DND-41 (cell line): ENCODE measurements around the gene PRKCZ.

Experiments
- ATAC-seq: fragments of 200-7000 bp; cut with Tn5 transposase; 3 replicates; pipeline ENCODE4 v1.9.1; 2021; ENCODE audit warnings: low read depth; ENCODE audit not compliant: insufficient read depth
- DNase-seq: peaks from one replicate; pipeline ENCODE4 v3.0.0-alpha.2; 2020
- H2AFZ ChIP-seq: 2 replicates; pipeline ENCODE4 v1.6.0; 2012; ENCODE audit warnings: low read depth, low read length
- H3K27ac ChIP-seq: 2 replicates; pipeline ENCODE4 v1.5.1; 2012; ENCODE audit warnings: low read length, inconsistent platforms
- H3K27me3 ChIP-seq: fragments of 200-600 bp; sonication (generic); 2 replicates; pipeline ENCODE4 v1.6.0; 2012; ENCODE audit warnings: low read length, mild to moderate bottlenecking, inconsistent platforms; ENCODE audit not compliant: insufficient read depth, poor library complexity
- H3K36me3 ChIP-seq: 2 replicates; pipeline ENCODE4 v1.5.1; 2012; ENCODE audit warnings: low read length, inconsistent platforms; ENCODE audit not compliant: insufficient read depth
- H3K4me1 ChIP-seq: 2 replicates; pipeline ENCODE4 v1.5.1; 2012; ENCODE audit warnings: mild to moderate bottlenecking, low read length; ENCODE audit not compliant: insufficient read depth
- H3K4me2 ChIP-seq: 2 replicates; pipeline ENCODE4 v1.6.0; 2012; ENCODE audit warnings: mild to moderate bottlenecking, moderate library complexity, low read length, inconsistent platforms; ENCODE audit not compliant: insufficient read depth
- H3K4me3 ChIP-seq, 2 experiments: fragments of 200-600 bp in 1 of 2; shearing (Covaris generic) in 1 of 2; 2 replicates each; pipeline ENCODE4 v1.5.1; 2012 to 2016; ENCODE audit warnings: inconsistent platforms in 2 of 2, low read length in 2 of 2, mild to moderate bottlenecking in 2 of 2, low read depth in 1 of 2, moderate library complexity in 1 of 2
- H3K79me2 ChIP-seq: 2 replicates; pipeline ENCODE4 v1.6.0; 2012; ENCODE audit warnings: low read length, inconsistent platforms; ENCODE audit not compliant: insufficient read depth
- H3K9ac ChIP-seq: 2 replicates; pipeline ENCODE4 v1.6.0; 2012; ENCODE audit warnings: low read depth, mild to moderate bottlenecking, inconsistent platforms, low read length, moderate library complexity
- H3K9me3 ChIP-seq: 2 replicates; pipeline ENCODE4 v1.5.1; 2012; ENCODE audit warnings: low read length, moderate library complexity, mild to moderate bottlenecking, inconsistent platforms; ENCODE audit not compliant: insufficient read depth, severe bottlenecking
- H4K20me1 ChIP-seq: 2 replicates; pipeline ENCODE4 v1.6.0; 2012; ENCODE audit warnings: low read length; ENCODE audit not compliant: insufficient read depth
- EZH2 ChIP-seq: IDR thresholded peaks from 3 replicates; pipeline ENCODE4 v1.6.1; 2012; ENCODE audit warnings: borderline replicate concordance, low read depth, mild to moderate bottlenecking, moderate library complexity, low read length, inconsistent platforms; ENCODE audit not compliant: severe bottlenecking
- TF ChIP-seq, protein P1 (sequence below): IDR thresholded peaks from 2 replicates; pipeline ENCODE4 v1.5.1; 2012; ENCODE audit warnings: borderline replicate concordance, low read length, moderate library complexity, mild to moderate bottlenecking; ENCODE audit not compliant: poor library complexity, severe bottlenecking; ENCODE audit errors: extremely low read depth

PRKCZ gene

DNA sequence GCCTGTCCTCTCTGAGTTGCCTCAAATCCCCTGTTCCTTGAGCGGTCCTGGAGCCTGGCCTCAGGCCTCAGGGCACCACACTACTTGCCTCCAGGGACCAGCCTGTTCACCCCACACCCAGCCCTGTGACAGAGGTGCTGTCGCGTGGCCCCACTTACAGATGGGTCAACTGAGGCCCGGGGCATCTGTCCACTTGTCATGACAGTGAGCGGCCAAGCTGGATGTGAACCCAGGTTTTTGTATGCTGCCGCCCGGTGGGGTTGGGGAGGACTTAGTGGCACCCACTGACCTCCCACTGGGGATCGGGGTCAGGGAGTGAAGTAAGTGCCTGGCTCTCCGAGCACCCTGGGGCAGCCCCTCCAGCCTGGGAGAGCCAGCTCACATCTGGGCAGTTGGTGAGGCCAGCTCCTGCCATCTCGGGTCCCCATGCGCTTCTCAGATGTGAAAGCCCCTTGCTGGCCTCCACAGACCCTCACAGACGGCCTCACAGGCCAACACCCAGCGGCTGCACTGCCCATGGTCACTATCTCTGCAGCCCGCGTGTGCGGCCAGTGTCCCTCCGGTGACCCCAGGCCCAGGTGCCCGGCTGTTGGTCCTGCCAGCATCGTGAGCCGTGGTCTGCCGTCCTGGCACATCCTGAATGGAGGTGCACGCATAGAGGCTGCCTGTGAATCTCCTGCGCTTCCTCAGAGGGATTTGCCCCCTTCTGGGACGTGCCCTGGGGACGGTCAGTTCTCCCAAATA is 153.6 kb downstream of the PRKCZ start:
- peak overlapping the region; percentile 38; the same call in 1 of the 2 replicates for H3K9ac ChIP-seq
- TF ChIP-seq EZH2: no peak
- TF ChIP-seq, protein P1, sequence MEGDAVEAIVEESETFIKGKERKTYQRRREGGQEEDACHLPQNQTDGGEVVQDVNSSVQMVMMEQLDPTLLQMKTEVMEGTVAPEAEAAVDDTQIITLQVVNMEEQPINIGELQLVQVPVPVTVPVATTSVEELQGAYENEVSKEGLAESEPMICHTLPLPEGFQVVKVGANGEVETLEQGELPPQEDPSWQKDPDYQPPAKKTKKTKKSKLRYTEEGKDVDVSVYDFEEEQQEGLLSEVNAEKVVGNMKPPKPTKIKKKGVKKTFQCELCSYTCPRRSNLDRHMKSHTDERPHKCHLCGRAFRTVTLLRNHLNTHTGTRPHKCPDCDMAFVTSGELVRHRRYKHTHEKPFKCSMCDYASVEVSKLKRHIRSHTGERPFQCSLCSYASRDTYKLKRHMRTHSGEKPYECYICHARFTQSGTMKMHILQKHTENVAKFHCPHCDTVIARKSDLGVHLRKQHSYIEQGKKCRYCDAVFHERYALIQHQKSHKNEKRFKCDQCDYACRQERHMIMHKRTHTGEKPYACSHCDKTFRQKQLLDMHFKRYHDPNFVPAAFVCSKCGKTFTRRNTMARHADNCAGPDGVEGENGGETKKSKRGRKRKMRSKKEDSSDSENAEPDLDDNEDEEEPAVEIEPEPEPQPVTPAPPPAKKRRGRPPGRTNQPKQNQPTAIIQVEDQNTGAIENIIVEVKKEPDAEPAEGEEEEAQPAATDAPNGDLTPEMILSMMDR: no peak
- peak overlapping the region in 1 of 2 experiments; percentile 52; a peak in 2 of 4 replicates for H3K4me3 ChIP-seq
- no peak overlapping the region for H3K27ac ChIP-seq
- H3K4me2 ChIP-seq: peak overlapping the region; percentile 67
- H3K4me1 ChIP-seq: peaks cover 15% of the 10 kb centered on the region
- no peak; the same call in 2 of the 3 replicates for ATAC-seq
- no peaks in the 10 kb centered on the region for H3K9me3 ChIP-seq
- no peak overlapping the region for H2AFZ ChIP-seq
- H3K36me3 ChIP-seq: no peaks in the 10 kb centered on the region
- H3K79me2 ChIP-seq: no peaks in the 10 kb centered on the region
- DNase-seq: no peak
- no peaks in the 10 kb centered on the region for H3K27me3 ChIP-seq
- H4K20me1 ChIP-seq: no peaks in the 10 kb centered on the region; the same call in 1 of the 2 replicates

DNA sequence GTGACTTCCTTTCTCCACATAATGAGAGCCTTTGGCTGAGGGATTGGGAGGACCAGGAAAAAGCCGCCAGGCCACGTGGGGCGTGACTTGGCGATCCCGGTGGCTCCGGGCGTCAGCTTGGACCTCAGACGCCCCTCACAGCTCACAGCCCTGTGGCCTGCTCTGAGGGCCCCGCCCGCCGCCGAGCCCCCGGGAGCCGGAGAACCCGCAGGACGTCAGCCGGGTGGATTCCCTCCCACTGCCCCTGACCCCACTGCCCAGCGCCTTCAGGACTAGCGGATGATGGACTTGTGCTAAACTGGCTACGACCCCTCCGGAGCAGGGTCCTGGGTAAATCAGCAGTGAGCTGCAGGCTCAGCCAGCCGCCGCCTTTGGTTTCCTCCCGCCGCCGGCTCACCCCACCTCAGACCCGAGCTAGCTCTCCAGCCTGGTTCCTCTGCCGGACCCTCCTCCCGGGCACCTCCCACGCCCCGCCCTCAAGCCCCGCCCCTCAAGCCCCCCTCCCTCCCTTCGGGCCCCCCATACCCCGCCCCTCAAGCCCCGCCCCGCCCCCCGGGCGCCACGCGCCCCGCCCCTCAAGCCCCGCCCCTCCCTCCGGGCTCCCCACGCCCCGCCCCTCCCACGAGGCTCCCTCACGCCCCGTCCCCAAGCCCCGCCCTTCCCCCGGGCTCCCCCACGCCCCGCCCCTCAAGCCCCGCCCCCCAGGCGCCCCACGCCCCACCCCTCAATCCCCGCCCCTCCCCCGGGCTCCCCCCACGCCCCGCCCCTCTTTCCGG is 154.4 kb downstream of the PRKCZ start:
- Histone ChIP-seq H3K4me1 (peaks cover 15% of the 10 kb centered on the region), H3K27me3 (no peaks in the 10 kb centered on the region), H3K36me3 (no peaks in the 10 kb centered on the region), H2AFZ (no peak overlapping the region), H3K4me2 (peak overlapping the region; percentile 67), H3K27ac (no peak overlapping the region), H3K79me2 (no peaks in the 10 kb centered on the region), H3K4me3 (peak overlapping the region in 1 of 2 experiments; percentile 52; a peak in 2 of 4 replicates), H3K9ac (peak overlapping the region; percentile 38; the same call in 1 of the 2 replicates), H3K9me3 (no peaks in the 10 kb centered on the region), H4K20me1 (no peaks in the 10 kb centered on the region; the same call in none of the 2 replicates)
- TF ChIP-seq EZH2: no peak
- TF ChIP-seq, protein P1: no peak
- DNase-seq (no peak), ATAC-seq (peak; percentile 60)

DNA sequence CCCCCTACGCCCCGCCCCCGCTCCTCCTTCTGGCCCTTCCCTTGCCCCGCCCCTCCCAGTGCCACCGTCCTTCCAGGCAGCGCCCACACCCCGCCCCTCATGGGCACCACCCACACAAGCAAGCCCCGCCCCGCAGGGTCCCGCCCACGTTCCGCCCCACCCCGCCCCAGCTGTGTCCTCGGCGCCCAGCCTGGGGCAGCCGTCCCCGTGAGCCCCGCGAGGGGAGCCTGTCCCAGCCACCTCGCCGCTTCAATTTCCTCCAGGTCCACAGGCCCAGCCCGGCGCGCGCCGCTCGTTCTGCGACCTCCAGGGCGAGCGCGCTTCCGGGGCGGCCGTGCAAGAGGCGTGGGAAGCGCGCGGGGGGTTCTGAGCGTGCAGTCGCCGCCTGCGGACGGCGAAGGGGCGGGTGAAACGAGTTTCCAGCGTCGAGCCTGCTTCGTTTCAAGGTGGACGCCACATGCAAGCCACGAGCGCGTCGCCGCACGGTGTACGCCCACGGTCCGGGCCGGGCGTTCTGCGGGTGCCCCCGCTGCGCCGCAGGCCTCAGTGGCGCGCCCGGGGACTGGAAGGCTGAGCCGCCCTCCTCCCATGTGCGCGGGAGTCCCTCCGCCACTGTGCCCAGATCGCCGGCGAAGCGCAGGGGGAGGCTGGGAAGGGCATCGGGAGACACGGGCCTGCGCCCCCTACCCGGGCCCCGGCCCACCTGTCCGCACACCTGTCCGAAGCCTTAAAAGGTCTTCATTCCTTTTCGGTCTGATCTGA is 155.2 kb downstream of the PRKCZ start:
- Histone ChIP-seq H3K27ac (no peak overlapping the region), H3K4me1 (peaks cover 15% of the 10 kb centered on the region), H3K36me3 (no peaks in the 10 kb centered on the region), H3K79me2 (no peaks in the 10 kb centered on the region), H3K9ac (peak overlapping the region; percentile 35; the same call in 1 of the 2 replicates), H3K27me3 (no peaks in the 10 kb centered on the region), H3K4me2 (peak overlapping the region; percentile 59), H3K4me3 (peak overlapping the region in 1 of 2 experiments; percentile 45; a peak in 2 of 4 replicates), H2AFZ (no peak overlapping the region), H3K9me3 (no peaks in the 10 kb centered on the region), H4K20me1 (no peaks in the 10 kb centered on the region; the same call in none of the 2 replicates)
- ATAC-seq (peak; percentile 85), DNase-seq (peak; percentile 92)
- TF ChIP-seq, protein P1: no peak
- TF ChIP-seq EZH2: no peak
